Skeletal muscle satellite cell (primary cell): Measurements from ENCODE around the gene ARMH1. TPM values are rescaled to one million over a fixed set of nuclear protein-coding genes. Genes with fewer than 3 reads are reported as not detected.
A peak's percentile ranks its signal among the peaks of the same experiment; 100 is the strongest.

Experiments
- H3K27me3 ChIP-seq: 2 replicates; pipeline ENCODE4 v1.7.0; 2013; ENCODE audit warnings: low read length; ENCODE audit not compliant: control insufficient read depth, insufficient read depth
- H3K36me3 ChIP-seq: 2 replicates; pipeline ENCODE4 v1.7.0; 2013; ENCODE audit warnings: mild to moderate bottlenecking, control low read depth, low read length; ENCODE audit not compliant: insufficient read depth
- H3K4me1 ChIP-seq: 2 replicates; pipeline ENCODE4 v1.7.0; 2013; ENCODE audit warnings: low read length; ENCODE audit not compliant: control insufficient read depth, insufficient read depth
- H3K4me2 ChIP-seq: 2 replicates; pipeline ENCODE4 v1.7.0; 2013; ENCODE audit warnings: mild to moderate bottlenecking, low read length
- H3K4me3 ChIP-seq: 2 replicates; pipeline ENCODE4 v1.7.0; 2013; ENCODE audit warnings: low read length
- H3K9ac ChIP-seq: 2 replicates; pipeline ENCODE4 v1.7.0; 2013; ENCODE audit warnings: mild to moderate bottlenecking, low read depth, low read length, moderate library complexity
- H3K9me3 ChIP-seq: replicated peaks from 2 replicates; pipeline ENCODE4 v1.7.0; 2013; ENCODE audit warnings: mild to moderate bottlenecking, control low read depth, low read length
- total RNA-seq: library from RNA; depleted of rRNA; stranded (reverse); fragments of >200 nt; gene quantifications from 2 replicates; pipeline ENCODE4 v1.2.3, GENCODE V29; 2012; rRNA removed

ARMH1 gene
- 0.22 and 0.51 TPM in 2 replicates for total RNA-seq

DNA sequence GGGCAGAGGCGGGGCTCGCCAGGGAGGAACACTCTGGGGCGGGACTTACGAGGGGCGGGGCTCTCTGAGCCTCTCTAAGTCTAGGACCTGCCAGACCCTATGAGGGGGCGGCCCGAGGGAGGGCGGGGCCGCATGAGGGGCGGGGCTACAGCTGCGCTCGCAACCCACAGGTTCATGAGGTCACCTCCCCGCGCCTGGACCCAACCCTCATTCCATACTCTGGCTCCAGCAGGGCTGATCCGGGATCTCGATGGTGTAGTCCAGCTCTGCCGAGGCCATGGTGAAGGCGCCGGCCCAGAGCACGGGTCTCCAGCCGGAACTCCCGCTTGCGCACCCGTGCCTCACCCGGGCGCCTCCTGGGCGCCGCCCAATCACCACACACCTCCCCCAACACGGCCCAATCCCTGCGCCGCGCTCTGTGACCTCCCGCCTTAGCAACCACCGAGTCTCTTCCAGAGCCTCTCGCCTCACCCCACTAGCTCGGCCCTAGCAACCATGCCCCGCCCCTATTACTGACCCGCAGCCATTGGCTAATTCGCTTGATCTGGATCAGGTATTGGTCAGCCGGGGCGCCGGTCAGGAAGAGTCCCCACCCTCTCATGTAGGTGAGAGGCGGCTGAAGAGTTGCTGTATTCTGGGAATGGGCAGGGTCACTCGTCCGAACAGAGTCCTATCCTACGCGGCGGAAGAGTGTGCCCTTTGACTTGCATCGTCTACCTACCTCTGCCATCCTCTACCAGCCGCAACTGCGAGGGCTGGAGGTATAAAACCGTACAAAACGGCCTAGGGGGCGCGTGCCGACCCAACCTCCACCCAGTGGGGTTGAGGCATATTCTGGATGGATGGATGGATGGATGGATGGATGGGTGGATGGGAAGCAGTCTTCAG lies at the start of gene ARMH1, which contains the start of gene TMEM53:
Gene ARMH1 (plus strand): TSS at position 602 of the 888 bp plus-strand sequence. CDS start 14,984 bp downstream, outside the sequence.
Gene TMEM53 (minus strand): TSS at position 369 of the 888 bp plus-strand sequence. CDS start 90 bp downstream, at position 279.
- peaks cover 39% of the 10 kb centered on the region for H3K4me1 ChIP-seq
- peak within 1 kb of the TSS; percentile 83 for H3K9ac ChIP-seq
- H3K9me3 ChIP-seq = no peaks in the 10 kb centered on the region

DNA sequence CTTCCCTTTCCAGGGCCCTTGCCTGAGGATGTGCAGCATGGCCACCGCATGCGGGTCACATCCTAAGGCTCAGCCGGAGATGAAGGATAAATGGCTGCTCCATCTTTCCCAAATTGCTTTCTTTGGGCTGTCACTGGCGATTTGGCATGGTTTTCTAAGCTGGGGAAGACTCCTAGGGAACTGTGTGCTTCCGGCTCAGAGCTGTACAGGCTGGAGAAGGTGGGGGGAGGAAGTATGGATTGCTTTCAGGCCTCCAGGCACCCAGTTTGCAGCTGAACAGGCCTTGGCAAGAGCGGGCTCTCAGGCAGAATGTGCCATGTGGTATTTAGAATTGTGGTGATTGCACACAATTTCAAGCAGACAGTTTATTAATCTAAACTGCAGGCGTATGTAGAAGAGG lies 49.2 kb upstream of the ARMH1 start:
- Histone ChIP-seq H3K4me2 (no peak overlapping the region), H3K27me3 (no peaks in the 10 kb centered on the region), H3K4me3 (no peak overlapping the region), H3K9ac (no peak overlapping the region), H3K36me3 (no peaks in the 10 kb centered on the region), H3K9me3 (no peaks in the 10 kb centered on the region), H3K4me1 (peaks cover 10% of the 10 kb centered on the region)

More for the DNA sequence above, at the start of gene ARMH1, which contains the start of gene TMEM53:
- Histone ChIP-seq H3K4me2 (peak within 1 kb of the TSS; percentile 91), H3K27me3 (no peaks in the 10 kb centered on the region), H3K36me3 (no peaks in the 10 kb centered on the region), H3K4me3 (peak within 1 kb of the TSS; percentile 82)

DNA sequence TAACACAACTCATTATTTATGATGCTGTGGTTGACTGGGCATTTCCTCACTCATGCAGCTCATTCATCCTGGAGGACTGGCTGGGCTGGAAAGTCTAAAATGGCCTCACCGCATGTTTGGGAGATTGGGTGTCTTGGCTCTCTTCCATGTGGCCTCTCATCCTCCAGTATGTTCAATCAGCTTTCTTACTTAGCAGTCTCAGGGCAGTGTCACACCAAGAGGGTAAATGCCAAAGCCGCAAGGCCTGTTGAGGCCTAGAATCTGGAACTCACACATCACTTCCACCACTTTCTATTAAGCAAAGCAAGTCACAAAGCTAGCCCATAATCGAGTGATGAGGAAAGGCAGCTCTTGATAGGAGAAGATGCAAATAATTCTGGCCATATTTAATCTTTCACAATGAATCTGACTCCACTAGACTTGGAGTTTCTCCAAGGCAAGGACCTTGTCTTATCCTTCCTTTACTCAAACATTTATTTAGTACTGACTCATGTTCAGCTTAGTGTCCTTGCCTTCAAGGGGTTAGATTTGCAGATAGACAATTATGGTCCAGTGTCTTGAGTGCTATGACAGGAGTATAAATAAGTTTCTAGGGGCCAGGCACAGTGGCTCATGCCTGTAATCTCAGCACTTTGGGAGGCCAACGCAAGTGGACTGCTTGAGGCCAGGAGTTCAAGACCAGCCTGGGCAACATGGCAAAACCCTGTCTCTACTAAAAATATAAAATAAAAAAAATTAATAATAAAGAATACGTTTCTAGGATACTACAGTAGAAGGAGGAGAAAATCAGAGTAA lies 45.4 kb upstream of the ARMH1 start:
- Histone ChIP-seq H3K27me3 (no peaks in the 10 kb centered on the region), H3K4me1 (peaks cover 28% of the 10 kb centered on the region), H3K4me2 (no peak overlapping the region), H3K9ac (no peak overlapping the region), H3K4me3 (no peak overlapping the region), H3K9me3 (no peaks in the 10 kb centered on the region), H3K36me3 (peaks cover 14% of the 10 kb centered on the region)

DNA sequence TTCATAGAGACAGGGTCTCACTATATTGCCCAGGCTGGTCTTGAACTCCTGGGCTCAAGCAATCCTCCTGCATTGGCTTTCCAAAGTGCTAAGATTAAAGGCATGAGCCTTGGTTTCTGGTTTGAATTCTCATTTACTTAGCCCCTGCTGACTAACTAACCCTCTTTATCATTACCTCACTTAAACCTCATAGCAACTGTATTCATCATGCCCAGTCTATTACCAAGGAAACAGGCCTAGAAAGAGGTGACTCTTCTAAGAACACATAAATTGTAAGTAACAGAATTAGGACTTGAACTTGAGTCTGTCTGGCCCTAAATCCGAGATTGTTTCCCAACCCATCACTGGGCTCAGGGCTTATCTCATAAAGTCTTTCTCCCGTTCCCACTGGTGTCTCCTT lies 44.4 kb upstream of the ARMH1 start:
- Histone ChIP-seq H3K9me3 (no peaks in the 10 kb centered on the region), H3K4me2 (no peak overlapping the region), H3K4me3 (no peak overlapping the region), H3K9ac (no peak overlapping the region), H3K27me3 (no peaks in the 10 kb centered on the region), H3K36me3 (peaks cover 23% of the 10 kb centered on the region), H3K4me1 (peaks cover 28% of the 10 kb centered on the region)

DNA sequence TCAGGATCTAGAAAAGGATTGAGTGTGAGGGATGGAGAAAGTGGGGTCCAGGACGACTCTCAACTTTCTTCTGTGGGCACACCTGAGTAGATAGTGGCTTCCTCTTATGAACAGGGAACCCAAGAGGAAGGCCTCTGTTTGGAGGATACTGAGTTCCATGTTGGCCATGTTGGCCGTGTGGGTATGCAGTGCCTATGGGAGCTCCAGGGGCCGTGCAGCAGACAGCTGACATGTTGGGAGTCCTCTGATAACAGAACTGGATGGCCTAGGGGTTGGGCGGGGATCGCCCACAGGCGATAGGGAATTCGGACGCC lies 43.2 kb upstream of the ARMH1 start:
- peak overlapping the region; percentile 93 for H3K9ac ChIP-seq

DNA sequence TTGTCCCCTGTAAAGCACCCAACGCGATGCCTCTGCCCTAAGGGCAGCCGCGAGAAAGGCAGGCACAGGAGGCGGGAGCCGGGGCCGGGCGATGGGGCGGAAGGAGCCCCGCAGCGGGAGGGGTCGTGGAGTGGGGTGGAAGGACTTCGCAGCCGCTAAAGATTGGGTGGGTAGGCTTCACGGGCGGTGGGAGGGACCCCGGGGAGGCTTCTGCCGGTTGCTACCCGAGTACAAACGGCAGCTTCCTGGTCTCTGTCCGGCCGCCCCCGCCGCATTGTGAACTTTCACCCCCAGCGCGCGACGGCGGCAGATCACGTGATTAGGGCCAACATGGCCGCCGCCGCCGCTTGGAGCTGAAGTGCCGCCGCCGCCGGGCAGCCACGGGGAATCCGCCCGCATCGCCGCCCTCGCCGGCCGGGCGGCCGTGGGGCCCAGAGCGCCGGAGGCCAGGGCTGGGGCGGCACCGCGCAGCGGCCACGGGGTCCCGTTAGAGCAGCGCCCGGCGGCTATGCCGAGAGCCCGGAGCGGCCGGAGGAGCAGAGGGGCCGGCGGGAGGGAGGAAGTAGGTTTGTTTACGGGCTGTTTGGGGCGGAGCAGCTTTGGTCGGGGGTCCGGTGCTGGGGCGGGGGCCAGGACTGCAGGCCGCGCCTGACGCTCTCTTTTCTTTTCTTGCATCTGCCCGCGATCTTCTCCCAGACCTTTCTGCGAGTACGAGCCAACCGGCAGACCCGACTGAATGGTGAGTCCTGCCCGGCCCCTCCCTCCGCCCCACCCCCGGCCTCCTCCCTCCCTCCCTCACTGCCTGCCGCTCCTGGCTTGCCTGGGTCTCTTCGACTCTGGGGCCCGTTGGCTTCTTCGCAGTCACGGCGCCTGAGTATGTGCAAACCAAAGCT lies 42.6 kb upstream of the ARMH1 start:
- peak overlapping the region; percentile 84 for H3K4me3 ChIP-seq
- no peaks in the 10 kb centered on the region for H3K9me3 ChIP-seq
- no peaks in the 10 kb centered on the region for H3K27me3 ChIP-seq
- H3K9ac ChIP-seq = peak overlapping the region; percentile 93
- peak overlapping the region; percentile 97 for H3K4me2 ChIP-seq
- peaks cover 41% of the 10 kb centered on the region for H3K36me3 ChIP-seq
- H3K4me1 ChIP-seq = peaks cover 28% of the 10 kb centered on the region

More for the DNA sequence above, 43.2 kb upstream of the ARMH1 start:
- H3K9me3 ChIP-seq = no peaks in the 10 kb centered on the region
- H3K27me3 ChIP-seq = no peaks in the 10 kb centered on the region
- H3K4me2 ChIP-seq = peak overlapping the region; percentile 97
- H3K4me3 ChIP-seq = peak overlapping the region; percentile 84
- H3K36me3 ChIP-seq = peaks cover 35% of the 10 kb centered on the region
- H3K4me1 ChIP-seq = peaks cover 28% of the 10 kb centered on the region

DNA sequence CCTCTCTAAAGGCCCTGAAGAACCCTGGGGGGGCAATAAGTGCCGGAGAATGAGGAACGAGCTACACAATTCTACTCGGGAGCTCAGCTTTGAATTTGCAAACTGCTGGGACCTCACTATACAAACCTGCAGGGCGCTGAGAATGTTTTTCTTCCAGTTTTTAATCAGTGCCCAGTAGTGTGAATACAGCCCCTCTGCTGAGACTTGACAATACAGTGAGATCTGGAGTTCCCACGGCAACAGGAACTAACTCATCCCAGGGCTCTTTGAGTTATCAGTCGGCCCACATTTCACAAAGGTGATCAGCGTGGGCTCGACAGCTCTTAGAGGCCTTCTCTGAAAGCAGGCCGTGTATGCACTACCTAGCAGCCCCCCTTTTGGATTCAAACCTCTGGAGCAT lies 41.9 kb upstream of the ARMH1 start:
- H3K9ac ChIP-seq = peak overlapping the region; percentile 93
- H3K4me2 ChIP-seq = peak overlapping the region; percentile 97
- no peaks in the 10 kb centered on the region for H3K27me3 ChIP-seq
- peak overlapping the region; percentile 84 for H3K4me3 ChIP-seq
- H3K9me3 ChIP-seq = no peaks in the 10 kb centered on the region
- H3K36me3 ChIP-seq = peaks cover 47% of the 10 kb centered on the region
- H3K4me1 ChIP-seq = peaks cover 28% of the 10 kb centered on the region

DNA sequence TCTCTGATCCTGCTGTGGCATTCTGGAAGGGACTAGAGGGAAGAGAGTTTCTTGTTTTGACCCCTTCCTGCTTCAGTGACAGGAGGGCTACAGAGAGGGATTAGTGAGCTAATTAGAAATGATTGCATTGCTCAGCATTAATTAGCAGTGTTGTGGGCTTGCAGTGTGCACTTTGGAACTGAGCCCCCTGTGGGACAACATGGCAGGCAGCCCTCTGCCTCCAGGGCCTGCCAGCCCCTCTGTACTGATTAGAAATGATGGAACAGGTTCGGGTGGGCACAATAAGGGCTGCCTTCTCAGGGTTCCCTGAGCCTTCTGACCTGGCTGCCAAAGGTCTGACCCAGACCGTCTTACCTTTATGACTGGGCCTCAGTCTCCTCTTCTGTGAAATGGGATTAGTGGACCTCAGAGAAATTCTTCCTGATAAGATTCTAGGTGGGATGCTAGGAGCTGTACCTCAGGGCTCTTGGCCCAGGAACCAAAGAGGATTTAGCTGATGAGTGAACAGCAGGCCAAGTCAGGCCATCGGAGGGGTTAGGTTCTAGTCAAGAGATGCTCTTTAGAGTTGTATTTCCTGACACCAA lies 39.8 kb upstream of the ARMH1 start:
- Histone ChIP-seq H3K4me2 (no peak overlapping the region), H3K9me3 (no peaks in the 10 kb centered on the region), H3K4me3 (no peak overlapping the region), H3K9ac (no peak overlapping the region), H3K27me3 (no peaks in the 10 kb centered on the region), H3K4me1 (peaks cover 22% of the 10 kb centered on the region), H3K36me3 (peaks cover 67% of the 10 kb centered on the region)

DNA sequence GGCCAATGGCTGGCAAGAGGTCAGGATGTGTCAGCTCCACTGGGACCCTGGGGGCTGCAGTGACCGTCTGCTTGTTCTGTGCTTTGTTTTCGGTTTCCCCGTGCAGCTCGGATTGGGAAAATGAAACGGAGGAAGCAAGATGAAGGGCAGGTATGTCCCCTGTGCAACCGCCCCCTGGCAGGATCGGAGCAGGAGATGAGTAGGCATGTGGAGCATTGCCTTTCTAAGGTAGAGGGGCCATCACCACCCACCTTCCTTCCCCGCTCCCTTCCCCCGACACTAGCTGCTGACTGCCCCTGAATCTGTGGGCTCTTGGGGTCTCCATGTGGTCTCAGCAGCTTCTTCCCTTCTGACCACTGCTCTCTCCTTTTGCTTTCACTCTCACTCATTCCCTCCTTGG lies 39.1 kb upstream of the ARMH1 start:
- Histone ChIP-seq H3K4me2 (no peak overlapping the region), H3K4me1 (peaks cover 22% of the 10 kb centered on the region), H3K4me3 (no peak overlapping the region), H3K9me3 (no peaks in the 10 kb centered on the region), H3K36me3 (peaks cover 73% of the 10 kb centered on the region), H3K9ac (no peak overlapping the region), H3K27me3 (no peaks in the 10 kb centered on the region)

DNA sequence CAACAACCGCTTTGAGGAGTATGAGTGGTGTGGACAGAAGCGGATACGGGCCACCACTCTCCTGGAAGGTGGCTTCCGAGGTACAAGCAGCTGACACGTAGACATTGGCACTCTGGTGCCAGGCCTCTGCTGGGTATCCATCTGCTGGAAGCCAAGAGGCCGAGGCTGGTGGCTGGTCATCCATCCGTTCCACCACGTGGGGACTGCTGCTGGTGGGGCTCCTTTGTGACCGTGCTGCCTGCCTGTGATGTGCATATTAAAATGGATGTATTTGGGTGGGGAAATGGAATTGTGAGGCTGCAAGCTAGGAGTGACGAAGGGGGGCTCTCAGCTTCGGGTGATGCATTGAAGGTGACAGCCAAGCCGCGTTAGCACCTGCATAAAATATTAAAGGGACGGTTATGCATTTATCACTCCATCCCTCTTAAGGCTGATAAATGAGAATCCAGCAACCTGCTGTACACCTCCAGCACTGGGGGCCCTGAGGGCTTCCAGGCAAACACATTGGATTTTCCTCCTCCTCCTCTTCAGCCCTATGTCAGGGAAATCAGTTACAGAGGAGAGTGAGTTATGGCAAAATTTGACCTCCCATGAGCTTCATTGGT lies 38.3 kb upstream of the ARMH1 start:
- H3K9me3 ChIP-seq = no peaks in the 10 kb centered on the region
- no peak overlapping the region for H3K9ac ChIP-seq
- peaks cover 23% of the 10 kb centered on the region for H3K4me1 ChIP-seq
- no peak overlapping the region for H3K4me3 ChIP-seq
- no peak overlapping the region for H3K4me2 ChIP-seq
- no peaks in the 10 kb centered on the region for H3K27me3 ChIP-seq
- H3K36me3 ChIP-seq = peaks cover 78% of the 10 kb centered on the region
